Astrocyte (in vitro differentiated cells and primary cell): ENCODE data around the gene COX11.

Experiments
- EZH2 ChIP-seq: IDR thresholded peaks from 2 replicates; pipeline ENCODE4 v1.6.1; 2012; ENCODE audit warnings: mild to moderate bottlenecking, low read length, inconsistent platforms; ENCODE audit not compliant: insufficient read depth
- TF ChIP-seq, protein P1 (sequence below): IDR thresholded peaks from 2 replicates; pipeline ENCODE4 v1.5.1; 2011; ENCODE audit warnings: low read depth, mild to moderate bottlenecking, inconsistent platforms, low read length, moderate library complexity; ENCODE audit not compliant: insufficient read depth

DNA sequence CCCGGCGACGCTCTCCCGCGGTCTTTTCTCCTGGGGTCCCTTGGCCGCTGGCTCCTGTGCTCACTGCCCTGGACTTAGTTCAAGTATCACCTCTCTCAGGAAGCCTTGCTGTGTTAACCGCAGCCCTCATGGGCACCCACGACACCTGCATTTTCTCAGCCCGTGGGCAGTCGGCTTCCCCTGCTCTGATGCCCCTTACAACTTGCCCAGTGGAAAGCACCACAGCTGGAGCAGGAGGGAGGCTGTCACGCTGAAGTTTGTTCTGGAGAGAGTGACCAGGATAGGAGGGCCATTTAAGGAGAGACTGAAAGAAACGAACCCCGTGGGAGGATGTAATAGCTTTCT is 506 bp upstream of the COX11 start:
- TF ChIP-seq, protein P1, sequence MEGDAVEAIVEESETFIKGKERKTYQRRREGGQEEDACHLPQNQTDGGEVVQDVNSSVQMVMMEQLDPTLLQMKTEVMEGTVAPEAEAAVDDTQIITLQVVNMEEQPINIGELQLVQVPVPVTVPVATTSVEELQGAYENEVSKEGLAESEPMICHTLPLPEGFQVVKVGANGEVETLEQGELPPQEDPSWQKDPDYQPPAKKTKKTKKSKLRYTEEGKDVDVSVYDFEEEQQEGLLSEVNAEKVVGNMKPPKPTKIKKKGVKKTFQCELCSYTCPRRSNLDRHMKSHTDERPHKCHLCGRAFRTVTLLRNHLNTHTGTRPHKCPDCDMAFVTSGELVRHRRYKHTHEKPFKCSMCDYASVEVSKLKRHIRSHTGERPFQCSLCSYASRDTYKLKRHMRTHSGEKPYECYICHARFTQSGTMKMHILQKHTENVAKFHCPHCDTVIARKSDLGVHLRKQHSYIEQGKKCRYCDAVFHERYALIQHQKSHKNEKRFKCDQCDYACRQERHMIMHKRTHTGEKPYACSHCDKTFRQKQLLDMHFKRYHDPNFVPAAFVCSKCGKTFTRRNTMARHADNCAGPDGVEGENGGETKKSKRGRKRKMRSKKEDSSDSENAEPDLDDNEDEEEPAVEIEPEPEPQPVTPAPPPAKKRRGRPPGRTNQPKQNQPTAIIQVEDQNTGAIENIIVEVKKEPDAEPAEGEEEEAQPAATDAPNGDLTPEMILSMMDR, result no peak
- TF ChIP-seq EZH2, result no peak
